Measurements from ENCODE around the gene SLC43A2.

SLC43A2 gene

GRCh38 chr17:1643293-1643998, 14.8 kb upstream of the SLC43A2 start:
- DNase-seq = no peak

DNA sequence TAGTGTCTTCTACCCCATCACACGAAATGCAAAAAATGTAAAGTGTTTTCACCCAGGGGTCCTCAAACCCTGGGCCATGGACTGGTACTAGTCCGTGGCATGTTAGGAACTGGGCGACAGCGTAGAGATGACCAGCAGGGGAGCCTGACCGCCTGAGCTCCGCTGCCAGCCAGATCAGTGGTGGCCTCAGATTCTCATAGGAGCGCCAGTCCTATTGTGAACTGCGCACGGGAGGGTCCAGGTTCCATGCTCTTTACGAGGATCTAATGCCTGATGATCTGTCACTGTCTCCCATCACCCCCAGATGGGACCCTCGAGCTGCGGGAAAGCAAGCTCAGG, 12.4 kb upstream of the SLC43A2 start:
- no peak for DNase-seq

- DNase-seq = no peak
These were observed 11.9 kb upstream of the SLC43A2 start for GRCh38 chr17:1640329-1641064.

DNA sequence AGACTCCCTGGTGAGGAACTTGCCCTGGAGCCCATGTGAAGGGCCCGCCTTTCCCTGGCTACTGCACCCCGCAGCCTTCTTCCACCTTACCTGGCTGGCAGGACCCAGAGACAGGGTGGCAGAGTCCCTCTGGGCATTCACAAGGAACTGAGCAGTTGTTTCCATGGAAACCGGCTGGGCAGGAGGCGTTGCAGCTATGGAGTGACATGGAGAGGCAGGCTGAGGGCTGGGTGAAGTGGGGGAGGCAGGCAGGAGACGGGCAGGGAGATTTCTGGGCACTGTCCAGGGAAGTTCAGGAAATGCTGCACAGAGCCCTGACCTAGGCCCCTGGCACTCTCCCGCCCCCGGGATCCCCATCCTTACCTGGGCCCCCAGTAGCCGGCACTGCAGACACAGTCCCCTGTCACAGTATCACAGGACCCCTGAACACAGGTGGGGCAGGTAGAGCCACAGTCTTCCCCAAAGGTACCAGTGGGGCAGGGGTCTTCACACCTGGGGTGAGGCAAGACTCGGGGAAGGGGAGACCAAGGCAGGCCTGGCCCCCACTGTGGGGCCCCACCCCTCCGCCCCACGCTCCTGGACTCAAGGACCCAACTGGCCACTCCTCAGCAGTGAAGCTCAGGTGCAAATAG, 11.0 kb upstream of the SLC43A2 start:
- DNase-seq = no peak

- no peak for DNase-seq
These were observed 10.1 kb upstream of the SLC43A2 start for GRCh38 chr17:1638624-1639300.

DNA sequence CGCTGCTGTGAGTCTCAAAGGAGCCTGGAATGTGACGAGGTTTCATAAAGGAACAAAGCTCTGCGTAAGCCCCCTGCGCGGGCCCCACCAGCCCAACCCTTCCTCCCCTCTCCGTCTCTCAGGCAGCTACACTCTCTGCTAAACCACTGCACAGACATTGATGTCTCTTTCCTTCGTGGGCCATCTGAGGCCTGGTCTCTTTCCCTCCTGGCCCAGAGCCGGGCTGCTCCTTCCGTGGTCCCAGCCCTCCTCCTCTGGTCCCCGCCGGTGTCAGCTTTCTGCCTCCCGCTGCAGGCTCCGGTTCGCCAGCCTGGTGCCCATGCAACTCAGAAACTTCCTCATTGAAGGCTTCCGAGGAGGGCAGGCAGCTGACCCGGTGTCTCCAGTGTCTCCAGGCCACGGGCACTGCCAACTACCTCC, 9.5 kb upstream of the SLC43A2 start:
- no peak for DNase-seq

DNA sequence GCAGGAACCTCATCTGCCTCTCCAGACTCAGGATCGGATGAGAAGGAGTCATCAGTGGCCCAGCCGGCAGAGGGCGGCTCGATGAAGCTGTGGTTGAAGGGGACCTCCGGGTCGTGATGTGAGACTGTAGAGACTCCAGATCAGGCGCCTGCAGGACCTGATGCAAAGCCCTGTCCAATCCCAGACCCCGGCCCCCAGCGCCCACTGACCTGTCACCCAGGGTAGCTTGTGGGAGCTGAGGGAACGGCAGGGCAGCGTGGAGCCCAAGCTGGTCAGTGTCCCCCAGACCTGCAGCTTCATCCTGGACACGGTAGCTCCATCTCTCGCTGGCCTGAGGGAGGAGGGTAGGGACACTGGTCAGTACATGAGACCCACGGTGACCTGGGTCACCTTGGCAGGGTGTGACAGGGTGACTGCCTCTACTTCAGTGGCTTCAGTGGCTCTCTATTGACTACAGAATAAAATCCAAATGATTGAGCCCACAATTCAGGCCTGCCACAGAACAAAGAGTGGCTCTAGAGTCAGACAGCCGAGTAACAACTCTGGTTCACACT, 8.2 kb upstream of the SLC43A2 start:
- DNase-seq = no peak

- DNase-seq = no peak
These were observed 7.2 kb upstream of the SLC43A2 start for GRCh38 chr17:1635675-1636465.

DNA sequence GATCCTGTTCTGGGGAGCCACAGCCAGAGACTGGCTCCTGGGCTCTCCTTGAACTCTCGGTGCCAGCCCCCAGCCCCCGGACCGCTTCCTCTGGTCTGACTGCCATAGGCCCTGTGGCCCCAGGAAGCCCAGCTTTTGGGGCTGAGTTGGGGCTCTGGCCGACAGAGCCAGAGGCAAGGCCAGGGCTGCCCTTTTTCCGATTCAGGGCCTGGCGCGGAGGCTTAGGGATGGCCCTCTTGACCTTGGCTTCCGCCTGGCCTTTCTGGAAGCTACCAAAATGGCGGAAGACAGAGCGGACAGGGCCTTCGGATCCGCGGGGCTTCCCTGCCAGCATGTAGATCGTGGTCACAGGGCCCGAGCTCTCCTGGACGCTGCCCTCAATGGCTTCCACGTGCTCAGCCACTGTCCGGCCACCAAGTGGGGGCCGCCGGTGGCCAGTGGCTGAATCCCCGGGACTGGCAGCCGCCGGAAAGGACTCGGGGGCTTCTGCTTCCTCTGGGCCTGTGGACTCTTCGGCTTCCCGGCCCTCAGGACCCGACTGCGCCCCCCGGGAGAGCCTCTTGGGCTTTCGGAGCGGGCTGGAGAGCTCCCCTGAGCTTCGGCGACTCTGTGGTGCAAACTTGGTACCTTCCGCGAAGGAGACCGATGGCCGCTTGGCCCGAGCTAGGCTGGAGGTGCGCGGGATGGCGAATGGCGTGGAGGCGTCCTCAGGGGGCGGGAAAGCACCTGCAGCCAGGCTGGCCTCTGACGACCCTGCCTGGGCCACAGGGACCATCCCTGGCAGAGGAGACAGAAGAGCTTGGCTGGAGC, 6.4 kb upstream of the SLC43A2 start:
- no peak for DNase-seq

DNA sequence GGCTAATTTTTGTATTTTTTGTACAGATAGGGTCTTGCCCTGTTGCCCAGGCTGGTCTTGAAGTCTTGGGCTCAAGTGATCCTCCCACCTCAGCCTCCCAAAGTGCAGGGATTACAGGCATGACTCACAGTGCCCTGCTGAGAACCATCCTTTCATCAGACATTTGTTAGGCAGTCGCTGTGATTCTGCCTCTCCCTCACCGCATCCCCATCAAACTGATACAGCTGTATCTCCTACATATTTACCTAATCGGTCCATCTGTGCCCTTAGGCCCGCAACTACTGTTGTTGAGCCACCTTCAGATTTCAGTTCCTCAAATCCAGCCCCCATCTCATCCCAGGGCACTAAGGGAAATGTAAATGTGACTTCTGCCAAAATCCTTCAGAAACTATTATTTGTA, 2.0 kb upstream of the SLC43A2 start:
- no peak for DNase-seq

- no peak for DNase-seq
These were observed 1.1 kb upstream of the SLC43A2 start for GRCh38 chr17:1629504-1630310.

DNA sequence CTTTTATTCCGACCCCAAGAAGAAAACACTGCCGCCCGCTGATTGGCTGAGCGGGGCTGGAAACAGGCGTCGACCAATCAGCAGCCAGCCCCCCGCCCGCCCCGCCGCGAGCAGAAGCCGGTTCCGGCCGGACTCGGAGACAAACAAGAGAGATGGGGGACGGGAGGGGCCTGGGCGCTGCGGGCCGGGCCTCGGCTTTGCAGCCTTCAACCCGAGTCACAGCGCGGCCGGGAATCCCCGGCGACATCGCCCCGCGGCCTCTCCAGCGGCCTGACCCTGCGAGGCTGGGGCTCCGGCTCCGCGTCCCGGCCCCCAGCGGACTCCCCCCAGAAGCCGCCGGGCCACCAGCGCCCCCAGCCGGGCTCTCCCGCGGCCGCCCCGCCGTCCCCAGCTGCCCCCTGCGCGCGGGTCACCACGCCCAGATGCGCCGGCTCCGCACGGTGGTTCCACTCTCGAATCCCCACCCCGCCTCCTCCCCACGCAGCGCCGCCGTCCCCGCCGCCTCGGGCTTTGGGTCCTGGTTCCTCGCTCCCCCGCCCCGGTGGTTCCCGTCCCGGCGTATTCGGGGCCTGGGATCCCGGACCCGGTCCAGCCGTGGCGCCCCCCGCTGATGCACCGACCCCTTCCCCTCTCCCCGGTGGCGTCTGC, 346 bp upstream of the SLC43A2 start:
- DNase-seq = peak; percentile 81

- no peak for DNase-seq
These were observed 1.3 kb downstream of the SLC43A2 start for GRCh38 chr17:1627182-1627981.

DNA sequence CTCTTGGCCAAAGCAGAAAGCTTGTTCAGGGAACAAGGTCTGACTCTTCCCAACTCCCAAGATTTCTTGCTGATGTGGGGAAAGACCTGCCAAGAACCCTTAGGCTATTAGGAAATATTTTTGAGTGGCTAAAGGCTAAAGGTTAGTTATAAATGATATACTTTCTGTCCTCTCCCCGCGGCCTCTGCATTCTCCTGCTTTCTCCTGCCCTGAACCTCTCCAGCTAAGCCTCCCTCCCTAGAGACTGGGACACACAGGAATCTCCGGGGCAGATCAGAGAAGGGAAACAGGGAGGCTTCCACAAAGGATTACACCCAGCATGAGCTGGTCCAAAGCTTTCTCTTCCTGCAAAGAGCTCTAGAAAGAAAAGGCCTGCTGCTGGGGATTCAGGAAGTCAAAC, 2.3 kb downstream of the SLC43A2 start:
- DNase-seq = no peak

GRCh38 chr17:1625581-1625980, 3.1 kb downstream of the SLC43A2 start:
- no peak for DNase-seq

DNA sequence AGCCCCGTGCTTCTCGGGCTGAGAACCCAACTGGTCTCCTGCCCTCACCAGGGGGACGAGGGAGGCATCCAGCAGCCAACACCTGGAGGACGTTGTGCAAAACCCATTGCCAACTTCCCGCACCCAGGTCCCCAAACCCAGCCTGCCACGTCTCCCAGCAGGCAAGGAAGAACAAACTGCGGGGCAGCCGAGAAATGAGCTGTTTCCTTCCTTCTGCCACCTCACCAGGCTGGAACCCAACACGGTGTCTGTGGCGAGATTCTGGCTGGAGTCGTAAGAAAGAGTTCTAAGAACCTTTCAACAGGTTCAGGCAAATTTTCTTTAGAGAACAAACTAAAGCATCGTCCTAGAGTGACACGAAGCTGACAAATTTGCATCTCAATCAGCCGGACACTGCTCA, 3.6 kb downstream of the SLC43A2 start:
- no peak for DNase-seq

DNA sequence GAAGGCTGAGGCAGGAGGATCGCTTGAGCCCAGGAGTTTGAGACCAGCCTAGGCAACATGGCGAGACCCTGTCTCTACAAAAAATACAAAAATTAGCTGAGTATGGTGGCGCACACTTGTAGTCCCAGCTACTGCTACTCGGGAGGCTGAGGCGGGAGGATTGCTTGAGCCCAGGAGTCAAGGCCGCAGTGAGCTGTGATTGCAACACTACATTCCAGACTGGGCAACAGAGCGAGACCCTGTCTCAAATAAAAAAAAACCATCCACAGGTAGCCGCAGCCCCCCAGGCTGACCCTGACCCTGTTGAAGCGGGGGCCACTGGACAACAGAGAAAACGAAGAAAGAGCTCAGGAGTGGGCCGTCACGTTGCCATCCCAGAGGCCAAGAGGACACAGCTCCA, 4.0 kb downstream of the SLC43A2 start:
- DNase-seq = no peak

GRCh38 chr17:1623057-1623630, 5.5 kb downstream of the SLC43A2 start:
- no peak for DNase-seq
